Smooth muscle cell (in vitro differentiated cells): Measurements from ENCODE around the gene CAPG. TPM values are rescaled to one million over a fixed set of nuclear protein-coding genes. Genes with fewer than 3 reads are reported as not detected.

Experiments
- DNase-seq: peaks from one replicate; lab custom pipeline; 2025; ENCODE audit not compliant: unreplicated experiment; lab: John Stamatoyannopoulos, UW
- H2AFZ ChIP-seq: fragments of 200-600 bp; sonication (generic); 2 replicates; pipeline ENCODE4 v1.6.0; 2016; ENCODE audit warnings: antibody characterized with exemption, low read depth, mild to moderate bottlenecking
- H3F3A ChIP-seq: fragments of 200-600 bp; sonication (generic); 2 replicates; pipeline ENCODE4 v1.6.0; 2017; ENCODE audit warnings: antibody characterized with exemption, low read depth
- H3K27ac ChIP-seq: fragments of 200-600 bp; sonication (generic); 2 replicates; pipeline ENCODE4 v1.5.1; 2016; ENCODE audit warnings: low read depth, mild to moderate bottlenecking
- H3K27me3 ChIP-seq: fragments of 200-600 bp; sonication (generic); 2 replicates; pipeline ENCODE4 v1.6.1; 2016; ENCODE audit warnings: low read depth, mild to moderate bottlenecking
- H3K36me3 ChIP-seq: fragments of 200-600 bp; sonication (generic); 2 replicates; pipeline ENCODE4 v1.5.1; 2016; ENCODE audit warnings: low read depth
- H3K4me1 ChIP-seq: fragments of 200-600 bp; sonication (generic); 2 replicates; pipeline ENCODE4 v1.5.1; 2016; ENCODE audit warnings: low read depth
- H3K4me2 ChIP-seq: fragments of 200-600 bp; sonication (generic); 2 replicates; pipeline ENCODE4 v1.6.0; 2016; ENCODE audit warnings: mild to moderate bottlenecking
- H3K4me3 ChIP-seq: fragments of 200-600 bp; sonication (generic); 2 replicates; pipeline ENCODE4 v1.5.1; 2016; ENCODE audit warnings: mild to moderate bottlenecking
- H3K79me2 ChIP-seq: fragments of 200-600 bp; sonication (generic); 2 replicates; pipeline ENCODE4 v1.6.0; 2016; ENCODE audit warnings: low read depth, mild to moderate bottlenecking
- H3K9ac ChIP-seq: fragments of 200-600 bp; sonication (generic); 2 replicates; pipeline ENCODE4 v1.6.0; 2016; ENCODE audit warnings: low read depth
- H3K9me3 ChIP-seq: fragments of 200-600 bp; sonication (generic); replicated peaks from 2 replicates; pipeline ENCODE4 v1.5.1; 2016; ENCODE audit warnings: low read depth
- H4K20me1 ChIP-seq: fragments of 200-600 bp; sonication (generic); 2 replicates; pipeline ENCODE4 v1.6.0; 2016; ENCODE audit warnings: low read depth
- CTCF ChIP-seq: fragments of 200-600 bp; sonication (generic); IDR thresholded peaks from 2 replicates; pipeline ENCODE4 v1.5.1; 2017; ENCODE audit warnings: borderline replicate concordance, mild to moderate bottlenecking, antibody characterized with exemption; ENCODE audit not compliant: insufficient read depth, poor library complexity, severe bottlenecking
- WGBS: methylation state at CpG from one replicate; pipeline ENCODE4 v1.1.7; 2016; ENCODE audit warnings: low lambda C conversion rate; 5-methylcytosine and 5-hydroxymethylcytosine counted together
- polyA plus RNA-seq: library from polyadenylated mRNA; unstranded; fragments of >200 nt; fragmentation: Nextera tagmentation; extraction: Ambion mirVana; gene quantifications from 2 replicates; pipeline ENCODE4 v1.2.1, GENCODE V29; 2016
- total RNA-seq: library from RNA; depleted of rRNA; stranded (reverse); fragments of >200 nt; gene quantifications from 2 replicates; pipeline ENCODE4 v1.2.3, GENCODE V29; 2014

Gene CAPG
- total and polyA plus RNA-seq, 2 experiments from 2014 or later, result 51.6 to 96.2 TPM

GRCh38 chr2:85430752-85431569 is 20.8 kb upstream of the CAPG start:
- Histone ChIP-seq H3K79me2 (no peaks in the 10 kb centered on the region), H3F3A (no peaks in the 10 kb centered on the region), H3K4me3 (no peak overlapping the region), H3K36me3 (no peaks in the 10 kb centered on the region), H3K9ac (no peak overlapping the region), H3K9me3 (no peaks in the 10 kb centered on the region), H3K27me3 (no peaks in the 10 kb centered on the region), H3K27ac (peak overlapping the region; percentile 42), H4K20me1 (no peaks in the 10 kb centered on the region), H3K4me2 (peak overlapping the region; percentile 67), H3K4me1 (peaks cover 21% of the 10 kb centered on the region), H2AFZ (peak overlapping the region; percentile 51)
- 38% methylated on average over 9 of the region's 16 CpGs for WGBS
- DNase-seq, result peak; percentile 65
- no peak for TF ChIP-seq CTCF

- Histone ChIP-seq H3F3A (no peaks in the 10 kb centered on the region), H3K79me2 (no peaks in the 10 kb centered on the region), H3K4me2 (no peak overlapping the region), H3K4me1 (peaks cover 21% of the 10 kb centered on the region), H3K9ac (no peak overlapping the region), H2AFZ (no peak overlapping the region), H4K20me1 (no peaks in the 10 kb centered on the region), H3K4me3 (no peak overlapping the region), H3K27me3 (no peaks in the 10 kb centered on the region), H3K9me3 (no peaks in the 10 kb centered on the region), H3K36me3 (no peaks in the 10 kb centered on the region), H3K27ac (no peak overlapping the region)
- TF ChIP-seq CTCF, result no peak
- WGBS, result 91% methylated on average over 2 of the region's 2 CpGs
- DNase-seq, result no peak
Observed at GRCh38 chr2:85429924-85430289, 19.7 kb upstream of the CAPG start.

- Histone ChIP-seq H4K20me1 (no peaks in the 10 kb centered on the region), H3K9me3 (no peaks in the 10 kb centered on the region), H3K36me3 (no peaks in the 10 kb centered on the region), H3K79me2 (no peaks in the 10 kb centered on the region), H2AFZ (peak overlapping the region; percentile 38), H3F3A (no peaks in the 10 kb centered on the region), H3K27me3 (no peaks in the 10 kb centered on the region), H3K4me3 (no peak overlapping the region), H3K9ac (no peak overlapping the region), H3K27ac (no peak overlapping the region), H3K4me1 (peaks cover 21% of the 10 kb centered on the region), H3K4me2 (no peak overlapping the region)
- no peak for TF ChIP-seq CTCF
- 84% methylated on average over 12 of the region's 12 CpGs for WGBS
- DNase-seq, result no peak
Observed at GRCh38 chr2:85429213-85429923, 19.2 kb upstream of the CAPG start.
